Stimulated activated CD4-positive, alpha-beta T cell treated with anti-CD3 and anti-CD28 coated beads, Interleukin-15, amount 100 ng/mL, for 48 hours (primary cell): ENCODE measurements around the gene IL2RA.

ENCODE experiments used
- DNase-seq, 2 donors: peaks; one replicate each; pipeline ENCODE4 v3.0.0-alpha.2; 2020; ENCODE audit warnings: low read depth in 2 of 2

The IL2RA gene

DNA sequence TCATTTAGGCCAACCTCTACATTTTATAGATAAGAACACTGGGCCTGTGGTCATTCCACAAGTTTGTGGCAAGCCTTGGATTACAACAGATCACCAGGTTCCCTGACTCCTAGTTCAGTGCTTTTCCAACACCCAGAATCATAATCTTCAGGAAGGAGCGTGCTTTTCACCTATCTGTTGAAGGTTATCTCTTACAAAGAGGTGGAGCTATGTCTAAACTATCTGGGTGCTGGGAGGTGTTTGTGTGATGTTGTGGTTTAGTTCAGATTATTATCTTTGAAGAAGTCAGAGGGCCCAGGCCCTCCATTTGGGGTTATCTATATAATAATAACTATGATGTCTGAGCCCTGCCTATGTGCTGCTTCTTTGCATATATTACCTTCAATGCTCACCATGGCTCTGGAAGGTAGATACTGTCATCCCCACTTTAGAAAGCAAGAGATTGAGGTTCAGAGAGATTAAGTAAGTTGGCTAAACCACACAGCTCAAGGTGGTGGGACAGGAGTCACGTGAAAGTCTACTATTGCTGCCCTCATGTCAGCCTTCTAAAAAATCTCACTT is 24.0 kb downstream of the IL2RA start:
- no peak for DNase-seq

DNA sequence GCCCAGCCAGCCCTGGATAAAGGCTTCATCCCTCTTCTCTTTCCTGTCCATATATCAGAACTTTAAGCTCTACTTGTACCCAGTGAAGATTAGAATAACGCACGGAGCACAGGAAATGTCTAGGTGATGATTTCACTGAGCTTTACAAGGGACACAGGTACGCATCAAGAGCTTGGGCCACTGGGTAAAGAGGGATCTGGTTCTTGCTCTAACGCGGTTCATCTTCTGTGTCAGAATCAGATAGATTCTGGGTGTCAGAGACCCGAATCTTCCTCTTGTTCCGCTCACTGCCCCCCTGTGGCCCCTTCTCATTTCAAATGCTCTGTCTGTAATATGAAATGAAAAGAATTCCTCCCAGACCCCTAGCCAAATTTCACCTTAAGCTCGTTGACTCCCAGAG is 24.7 kb downstream of the IL2RA start:
- no peak for DNase-seq

DNA sequence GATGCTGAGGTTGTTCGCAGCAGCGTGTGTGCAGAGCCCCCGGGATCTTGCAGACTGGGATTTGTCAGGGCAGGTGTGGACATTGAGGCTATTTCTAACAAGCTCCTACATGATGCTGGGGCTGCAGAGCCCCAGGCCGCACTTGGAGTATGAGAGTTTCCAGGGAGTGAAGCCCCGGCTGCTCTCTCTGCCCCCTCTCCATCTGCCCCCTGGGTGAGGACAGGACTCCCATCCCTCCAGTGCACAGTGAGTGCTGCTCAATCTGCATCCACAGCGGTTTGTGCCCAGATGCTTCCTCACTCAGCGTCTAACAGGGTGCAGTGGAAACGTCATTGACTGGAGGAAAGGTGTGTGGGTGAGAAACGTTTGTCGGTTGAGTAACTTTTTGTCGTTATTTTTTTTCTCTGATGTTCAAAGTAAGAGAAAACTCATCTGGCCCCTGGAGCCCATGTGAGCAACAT is 25.3 kb downstream of the IL2RA start:
- no peak for DNase-seq

DNA sequence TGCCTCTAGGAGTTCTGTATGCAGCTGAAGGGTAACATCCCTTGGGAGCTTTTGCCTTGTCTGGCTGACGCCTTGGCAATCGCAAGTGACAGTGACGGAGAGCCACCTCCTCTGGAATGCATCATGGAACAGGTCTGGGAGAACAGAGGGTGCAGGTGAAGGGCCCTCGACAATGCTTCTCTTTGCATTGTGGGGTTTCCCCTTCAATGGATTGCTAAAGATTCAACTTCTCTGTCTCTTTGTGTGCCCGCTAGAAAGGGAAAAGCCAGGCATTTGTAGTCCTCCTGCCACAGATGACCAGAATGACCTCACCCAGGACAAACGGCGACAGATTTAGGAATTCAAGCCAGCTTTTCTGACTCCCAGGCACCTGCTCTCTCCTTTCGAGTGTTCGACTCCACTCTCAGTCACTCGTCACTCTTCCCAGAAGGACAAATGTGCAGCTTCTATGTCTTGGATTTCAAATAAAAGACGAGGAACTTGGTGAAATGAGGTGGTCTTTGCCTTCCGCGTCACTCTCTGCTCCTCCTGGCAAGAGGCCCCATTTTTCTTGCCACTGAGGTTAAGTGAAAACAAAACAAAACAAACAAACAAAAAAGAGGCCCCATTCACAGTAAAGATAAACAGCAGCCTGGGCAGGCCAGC is 26.1 kb downstream of the IL2RA start:
- DNase-seq = no peak

DNA sequence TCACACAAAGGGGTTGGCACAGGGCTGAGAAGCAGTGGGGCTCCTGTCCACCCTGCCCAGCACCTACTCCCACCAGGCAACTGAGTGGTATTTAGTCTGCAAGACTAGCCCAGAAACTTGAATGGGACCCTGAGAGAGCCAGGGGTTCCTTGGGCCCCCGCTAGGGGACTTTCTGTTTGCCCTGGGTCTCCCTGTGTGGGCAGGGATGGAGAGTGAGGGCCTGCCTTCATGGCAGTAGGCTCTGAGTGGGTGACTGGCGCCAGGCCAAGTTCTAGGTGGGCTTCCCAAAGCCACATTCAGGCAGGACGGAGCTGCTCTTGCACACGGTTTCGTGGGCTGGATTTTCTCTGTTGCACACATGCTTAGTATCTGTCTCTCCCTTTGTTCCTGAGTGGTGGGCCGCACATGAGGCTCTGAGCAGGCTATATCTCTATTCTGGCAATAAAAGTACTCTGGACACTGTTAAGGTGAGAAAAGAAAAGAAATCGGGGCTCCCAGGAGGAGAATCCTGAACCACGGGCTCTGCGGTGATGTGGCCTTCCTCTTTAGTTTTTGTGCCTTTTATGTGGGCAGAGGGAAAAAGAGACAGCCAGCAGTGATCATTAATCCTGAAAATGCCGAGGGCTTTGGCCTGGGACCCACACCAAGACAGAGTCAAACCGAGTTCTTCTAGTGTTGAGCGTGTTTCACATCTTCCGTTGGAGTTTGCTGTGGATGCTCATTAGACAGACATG is 26.9 kb downstream of the IL2RA start:
- DNase-seq = no peak

DNA sequence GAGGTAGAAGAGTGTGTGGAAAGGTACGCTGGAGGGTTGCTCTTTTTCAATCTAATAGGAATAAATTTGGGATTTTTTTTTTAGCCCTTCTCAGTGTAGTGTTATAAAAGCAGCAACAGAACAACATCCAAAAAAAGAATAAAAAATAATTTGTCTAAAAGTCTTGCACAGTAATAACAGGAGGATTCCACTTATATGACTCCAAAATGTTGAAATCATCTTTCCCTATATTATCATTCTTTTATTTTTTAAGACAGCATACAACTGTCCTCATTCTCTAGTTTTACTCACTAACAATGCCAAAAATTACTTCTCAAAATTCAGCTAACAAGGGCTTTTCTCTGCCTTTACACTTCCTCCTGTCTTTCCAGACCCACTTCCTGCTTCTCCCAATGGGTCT is 27.8 kb downstream of the IL2RA start:
- DNase-seq = no peak

DNA sequence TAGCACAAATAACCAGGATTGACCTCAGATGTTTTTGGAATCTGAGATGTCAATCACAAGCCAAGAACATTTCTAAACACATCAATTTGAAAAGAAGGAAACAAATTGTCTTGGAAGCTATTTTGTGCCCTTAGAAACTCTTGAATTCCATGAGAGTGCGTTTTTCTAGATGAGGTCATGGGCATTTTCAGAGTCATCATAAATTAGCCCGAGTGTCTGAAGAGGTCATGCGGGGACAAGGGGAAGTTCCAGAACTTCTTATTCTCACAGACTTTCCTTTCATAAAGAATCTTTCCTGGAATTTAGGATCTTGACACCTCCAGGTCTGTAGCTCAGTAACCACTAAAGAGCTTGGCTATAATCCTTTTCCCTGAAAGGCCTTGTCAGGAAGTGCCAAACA is 28.2 kb downstream of the IL2RA start:
- no peak for DNase-seq

DNA sequence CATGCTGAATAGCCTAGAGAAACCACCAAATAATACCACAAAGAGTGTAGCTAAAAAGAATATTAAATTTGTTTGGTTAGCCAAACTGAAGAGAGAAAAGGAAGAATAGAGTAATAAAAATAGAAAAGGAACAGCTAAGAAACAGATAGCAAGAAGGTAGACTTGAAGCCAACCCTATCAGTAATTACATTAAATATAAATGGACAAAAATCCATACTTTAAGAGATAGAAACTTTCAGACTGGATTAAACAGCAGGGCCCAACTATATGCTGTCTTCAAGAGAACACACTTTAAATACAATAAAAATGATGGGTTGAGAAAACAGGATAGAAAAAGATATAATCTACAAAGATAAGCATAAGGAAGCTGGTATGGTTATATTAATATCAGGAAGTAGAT is 31.2 kb downstream of the IL2RA start:
- no peak for DNase-seq

DNA sequence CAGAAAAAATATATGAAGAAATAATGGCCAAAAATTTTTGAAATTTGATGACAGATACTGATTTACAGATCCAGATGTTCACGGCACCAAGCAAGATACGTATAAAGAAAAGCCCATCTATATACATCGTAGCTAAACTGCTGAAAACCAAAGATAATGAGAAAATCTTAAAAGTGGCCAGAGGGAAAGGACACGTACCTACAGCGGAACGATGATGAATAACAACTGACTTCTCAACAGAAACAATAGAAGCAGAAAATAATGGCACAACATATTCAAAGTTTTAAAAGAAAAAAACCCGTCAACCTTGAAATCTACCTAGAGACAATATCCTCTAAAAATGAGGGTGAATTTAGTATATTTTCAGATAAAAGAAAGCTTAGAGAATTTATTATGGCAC is 31.9 kb downstream of the IL2RA start:
- DNase-seq = no peak

DNA sequence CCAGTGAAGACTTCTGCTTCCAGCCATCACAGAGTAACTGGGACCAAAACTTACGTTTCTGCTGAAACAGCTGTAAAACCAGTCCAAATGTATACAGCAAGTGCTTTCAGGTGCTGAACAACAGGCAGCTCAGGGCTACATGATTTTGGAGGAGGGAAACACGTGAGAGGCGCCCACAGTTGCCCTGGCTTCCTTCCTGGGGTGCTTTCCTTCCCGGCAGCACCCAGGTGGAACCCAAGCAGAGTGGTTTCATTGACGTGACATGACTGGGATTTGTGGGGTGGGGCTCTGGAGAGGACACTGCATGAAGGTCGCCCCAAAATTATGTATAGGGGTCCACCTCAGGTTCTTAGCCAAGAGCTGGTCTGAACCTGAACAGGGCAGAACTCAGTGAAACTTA is 34.2 kb downstream of the IL2RA start:
- DNase-seq = no peak

DNA sequence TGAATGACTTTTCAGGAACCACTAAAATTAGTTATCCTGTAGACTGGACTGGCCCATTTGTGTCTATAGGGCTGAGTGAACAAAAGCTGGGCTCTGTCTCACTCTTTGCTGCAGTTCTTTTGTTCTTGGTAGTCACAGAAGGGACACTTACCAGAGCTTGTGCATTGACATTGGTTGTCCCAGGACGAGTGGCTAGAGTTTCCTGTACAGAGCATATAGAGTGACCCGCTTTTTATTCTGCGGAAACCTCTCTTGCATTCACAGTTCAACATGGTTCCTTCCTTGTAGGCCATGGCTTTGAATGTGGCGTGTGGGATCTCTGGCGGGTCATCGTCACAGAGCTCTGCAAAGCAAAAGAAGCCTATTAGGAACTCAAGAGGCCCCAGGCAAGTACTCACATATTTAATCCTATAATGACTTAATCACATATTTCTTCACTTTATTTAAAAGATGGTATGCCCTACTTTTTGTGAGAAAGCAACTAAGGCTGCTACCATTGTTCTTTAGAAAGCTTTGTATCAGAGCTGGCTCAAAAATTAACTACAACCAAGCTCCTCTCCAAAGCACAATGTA is 36.4 kb downstream of the IL2RA start:
- no peak for DNase-seq

DNA sequence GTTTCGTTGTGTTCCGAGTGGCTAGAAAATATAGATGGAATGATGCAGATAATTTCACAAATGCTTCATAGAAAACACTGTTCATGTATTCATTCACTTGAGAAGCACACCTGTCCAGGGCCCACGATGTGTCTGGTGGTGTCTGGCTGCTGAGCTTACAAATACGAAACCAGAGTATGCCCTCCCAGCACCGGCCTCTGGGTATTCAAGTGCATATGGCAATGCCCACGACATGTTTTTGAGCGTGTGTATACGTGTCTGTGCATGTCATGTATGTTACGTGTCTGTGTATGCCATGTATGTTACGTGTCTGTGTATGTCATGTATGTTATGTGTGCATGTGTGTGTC is 37.9 kb downstream of the IL2RA start:
- DNase-seq = no peak

DNA sequence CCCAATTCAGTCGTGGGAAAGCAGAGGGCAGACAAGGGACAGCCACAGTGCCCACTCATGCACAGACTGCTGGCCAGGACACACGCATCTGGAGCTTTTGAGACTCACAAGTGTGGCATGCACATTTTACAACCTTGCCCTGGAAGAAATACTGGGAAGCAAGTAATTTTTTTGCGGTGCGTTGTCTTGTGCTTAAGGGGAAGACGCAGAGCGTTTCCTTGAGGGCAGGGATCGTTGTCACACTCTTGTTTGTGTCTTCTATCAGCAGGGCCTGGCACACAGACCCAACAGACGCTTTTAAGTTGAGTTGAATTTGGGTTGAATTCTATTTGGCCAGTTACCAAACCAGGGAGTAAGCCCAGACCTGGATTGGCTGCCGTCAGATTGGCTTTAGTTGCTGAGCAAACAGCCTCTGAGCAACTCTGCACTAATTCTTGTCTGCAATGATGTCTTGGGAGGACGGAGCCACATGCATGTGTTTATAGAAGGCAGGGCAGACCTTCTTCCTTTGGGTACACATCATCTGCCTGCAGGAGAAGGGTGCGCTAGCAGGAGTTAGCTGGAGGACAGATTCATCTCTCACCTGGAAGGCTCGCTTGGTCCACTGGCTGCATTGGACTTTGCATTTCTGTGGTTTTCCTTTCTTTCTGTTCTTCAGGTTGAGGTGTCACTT is 38.4 kb downstream of the IL2RA start:
- DNase-seq = no peak

DNA sequence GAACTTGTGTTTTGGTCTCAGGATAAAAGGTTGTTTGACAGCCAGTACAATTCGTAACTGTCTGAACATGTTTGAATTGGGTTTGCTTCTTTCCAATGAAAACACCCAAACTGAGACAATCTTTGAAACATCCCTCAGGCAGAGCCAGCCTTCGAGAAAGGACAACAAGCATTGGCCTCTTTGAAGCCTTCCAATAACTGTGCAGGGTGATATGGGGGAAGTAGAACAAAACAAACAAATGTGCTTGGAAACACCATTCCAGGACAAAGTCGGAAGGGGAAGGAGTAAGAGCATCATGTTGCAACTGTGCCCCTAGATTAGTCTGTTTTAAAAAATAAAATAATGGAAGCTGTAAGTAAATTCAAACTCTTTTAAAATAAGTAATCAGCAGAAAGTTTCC is 39.5 kb downstream of the IL2RA start:
- DNase-seq = no peak

DNA sequence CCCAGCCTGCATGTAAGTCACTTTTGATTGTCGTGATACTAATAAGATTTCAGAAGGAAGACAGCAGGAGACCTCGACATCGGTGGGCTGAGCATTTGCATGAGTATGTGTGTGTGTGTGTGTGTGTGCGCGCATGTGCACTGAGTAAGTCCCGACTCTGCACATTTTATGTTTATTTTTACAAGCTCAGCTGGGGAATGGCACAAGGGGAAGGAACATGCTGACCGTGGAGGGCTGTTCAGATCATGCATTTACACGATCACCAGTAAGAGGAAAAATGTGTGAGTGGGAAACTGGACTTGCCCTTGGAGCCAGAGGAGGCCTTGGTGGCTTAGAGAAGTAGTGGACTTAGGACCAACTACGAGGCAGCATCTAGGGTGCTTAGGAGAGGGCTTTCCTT is 41.3 kb downstream of the IL2RA start:
- no peak for DNase-seq

DNA sequence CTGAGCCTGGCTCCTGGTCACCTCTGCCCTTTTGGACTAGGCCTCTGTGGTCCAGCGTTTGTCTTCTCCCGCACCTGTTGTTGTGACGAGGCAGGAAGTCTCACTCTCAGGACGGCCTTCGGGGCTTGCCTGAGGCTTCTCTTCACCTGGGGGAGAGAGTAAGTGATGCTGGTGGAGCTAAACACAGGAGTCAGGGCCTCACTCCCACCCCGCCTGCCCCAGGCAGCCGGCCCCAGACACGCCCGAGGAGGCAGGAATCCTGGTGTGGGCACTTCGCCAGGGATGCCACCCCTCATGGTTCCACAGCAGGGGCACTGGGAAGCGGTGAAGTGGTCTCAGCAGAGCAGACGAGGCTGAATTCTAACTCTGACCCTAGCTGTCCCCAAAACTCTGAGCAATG is 42.4 kb downstream of the IL2RA start:
- no peak for DNase-seq

DNA sequence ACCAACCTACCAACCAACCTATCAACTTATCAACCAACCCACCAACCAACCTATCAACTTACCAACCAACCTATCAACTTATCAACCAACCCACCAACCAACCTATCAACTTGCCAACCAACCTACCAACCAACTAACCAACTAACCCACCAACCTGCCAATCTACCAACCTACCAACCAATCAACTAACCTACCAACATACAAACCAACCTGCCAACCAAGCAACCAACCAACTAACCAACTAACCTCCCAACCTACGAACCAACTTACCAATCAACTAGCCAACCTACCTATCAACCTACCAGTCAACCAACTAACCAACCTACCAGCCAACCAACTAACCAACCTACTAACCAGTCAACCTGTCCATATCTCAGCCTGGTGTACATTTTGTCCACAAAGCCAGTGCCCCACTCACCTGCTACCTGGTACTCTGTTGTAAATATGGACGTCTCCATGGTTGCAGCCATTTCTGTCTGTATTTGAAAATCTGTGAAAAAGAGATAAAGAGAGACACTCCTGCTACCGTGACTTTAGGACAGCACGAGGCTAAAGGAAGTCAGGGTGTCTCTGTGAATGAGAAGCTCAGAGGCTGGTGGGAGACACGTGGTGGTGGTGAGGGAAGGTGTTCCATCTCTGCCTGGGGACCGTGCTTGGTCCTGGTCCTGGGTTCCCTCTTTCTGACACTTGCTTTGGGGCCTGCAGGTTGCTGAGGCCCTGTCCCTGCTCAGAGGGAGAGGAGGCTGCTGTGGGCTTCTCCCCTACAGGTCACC is 43.0 kb downstream of the IL2RA start:
- DNase-seq = no peak

DNA sequence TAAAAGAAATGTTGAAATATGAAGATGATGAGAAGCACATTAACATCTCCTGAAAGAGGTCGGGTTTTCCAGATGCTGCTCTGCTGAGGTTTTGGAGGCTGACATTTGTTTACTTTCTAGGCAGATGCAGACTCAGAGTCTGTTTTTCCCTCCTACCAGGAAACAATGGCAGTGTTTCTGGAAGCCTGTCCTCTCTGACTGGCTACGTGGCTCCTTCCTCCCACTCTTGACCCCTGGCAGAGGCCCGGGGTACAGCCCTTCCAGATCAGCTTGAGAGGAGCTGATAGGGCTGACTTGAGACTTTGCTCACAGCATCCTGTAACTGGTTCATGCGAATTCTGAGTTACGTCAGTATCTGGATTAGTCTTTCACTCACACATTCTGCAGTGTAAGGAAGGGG is 43.7 kb downstream of the IL2RA start:
- DNase-seq = no peak

DNA sequence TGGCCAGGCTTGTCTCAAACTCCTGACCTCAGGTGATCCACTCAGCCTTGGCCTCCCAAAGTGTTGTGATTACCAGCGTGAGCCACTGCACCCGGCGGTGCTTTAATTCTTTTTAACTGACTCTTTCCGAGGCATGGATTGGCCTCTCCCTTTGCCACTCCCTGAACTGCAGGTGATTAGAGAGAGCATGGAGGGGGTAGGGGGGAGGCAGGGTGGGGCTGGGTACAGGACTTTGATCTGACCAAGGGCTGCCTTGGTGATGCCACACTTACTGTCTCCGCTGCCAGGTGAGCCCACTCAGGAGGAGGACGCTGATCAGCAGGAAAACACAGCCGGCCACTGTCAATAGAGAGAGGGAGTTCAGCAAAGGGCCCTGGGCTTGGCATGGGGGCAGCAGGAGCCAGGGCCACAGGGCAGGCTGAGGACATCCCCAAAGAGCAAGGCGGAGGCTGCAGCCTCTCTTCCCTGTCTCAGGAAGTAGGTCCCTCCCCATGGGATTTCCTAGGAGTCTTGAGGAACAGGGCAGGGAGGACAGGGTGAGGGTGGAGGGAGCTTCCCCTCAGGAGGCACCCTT is 44.3 kb downstream of the IL2RA start:
- DNase-seq = no peak

DNA sequence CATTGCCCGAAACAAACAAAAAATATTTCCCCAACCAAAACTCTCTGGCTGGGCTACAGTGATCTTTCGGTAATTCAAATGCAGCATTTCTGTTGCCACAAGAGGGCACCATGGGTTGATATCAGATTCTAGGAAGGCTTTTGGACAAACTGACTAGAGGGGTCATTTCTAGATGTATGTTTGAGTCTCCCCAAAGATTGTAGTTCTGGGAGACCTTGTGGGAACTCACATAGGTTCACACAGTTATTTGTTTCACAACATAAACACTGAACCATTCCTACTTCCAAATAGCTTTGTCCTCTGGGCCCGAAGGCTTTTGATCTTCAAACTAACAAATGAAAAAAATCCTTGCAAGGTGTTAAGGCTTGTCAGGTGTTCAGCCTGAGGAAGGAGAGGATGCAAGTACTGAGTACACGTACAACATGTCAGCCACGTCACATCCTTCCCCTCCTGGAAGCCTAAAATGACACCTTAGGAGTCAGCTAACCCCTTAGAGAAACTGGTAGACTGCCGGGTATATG is 47.9 kb downstream of the IL2RA start:
- peak in 1 of 2 donors; percentile 31 for DNase-seq
